T-cell (primary cell): ENCODE results near the gene RASSF10. TPM values are rescaled to one million over a fixed set of nuclear protein-coding genes. Genes with fewer than 3 reads are reported as not detected.
"Not testable (repeated sequence)": the region's sequence is repeated elsewhere in the genome, so short reads cannot be mapped to it uniquely, and the experiment has no call there.

Experiments
- ATAC-seq, 4 experiments: fragments of 200-7000 bp in 3 of 4; fragments of 150-1000 bp in 1 of 4; cut with Tn5 transposase; replicated peaks in 1 of 4; 1 replicate in 3 of 4; 2 replicates in 1 of 4; pipeline ENCODE4 v1.10.0; 2021; ENCODE audit warnings: moderate library complexity in 3 of 4, mild to moderate bottlenecking in 2 of 4, moderate number of reproducible peaks in 1 of 4
- CTCF ChIA-PET, 2 donors: fragments of 300-600 bp; sonication (Branson Sonifier 250); formaldehyde crosslinking; loops; one replicate each; lab custom pipeline; 2022; ENCODE audit warnings: antibody characterized with exemption in 2 of 2; lab: Charles Lee
- POLR2A ChIA-PET, 2 donors: fragments of 300-600 bp; sonication (Branson Sonifier 250); formaldehyde crosslinking; loops; one replicate each; lab custom pipeline; 2022; ENCODE audit warnings: antibody characterized with exemption in 2 of 2; lab: Charles Lee
- DNase-seq, 35 experiments: peaks; one replicate each; pipeline versions ENCODE4 v3.0.0 to v3.0.0-alpha.2; 2013 to 2023
- H3K27ac ChIP-seq: one replicate; pipeline ENCODE4 v1.5.1; 2013; ENCODE audit warnings: low read length
- H3K27me3 ChIP-seq, 2 experiments: replicated peaks in 1 of 2; 1 replicate in 1 of 2; 2 replicates in 1 of 2; pipeline versions ENCODE4 v1.6.1 to v1.7.0; 2013; ENCODE audit warnings: low read length in 1 of 2, mixed read lengths in 1 of 2; ENCODE audit not compliant: control insufficient read depth in 2 of 2, insufficient read depth in 2 of 2; ENCODE audit errors: extremely low read depth in 1 of 2
- H3K36me3 ChIP-seq, 2 donors: 1 replicate in 1 of 2; 2 replicates in 1 of 2; pipeline versions ENCODE4 v1.6.1 to v1.7.0; 2013; ENCODE audit warnings: low read length in 1 of 2; ENCODE audit not compliant: control insufficient read depth in 2 of 2, insufficient read depth in 1 of 2; ENCODE audit errors: extremely low read depth in 1 of 2
- H3K4me1 ChIP-seq, 2 experiments: 1 replicate in 1 of 2; 2 replicates in 1 of 2; pipeline versions ENCODE4 v1.6.1 to v1.7.0; 2013; ENCODE audit warnings: low read length in 2 of 2, mixed read lengths in 1 of 2; ENCODE audit not compliant: insufficient read depth in 2 of 2, control insufficient read depth in 1 of 2; ENCODE audit errors: extremely low read depth in 1 of 2
- H3K4me3 ChIP-seq, 2 donors: 1 replicate in 1 of 2; 2 replicates in 1 of 2; pipeline versions ENCODE4 v1.5.1 to v1.7.0; 2013; ENCODE audit warnings: mild to moderate bottlenecking in 2 of 2, low read length in 1 of 2, moderate library complexity in 1 of 2; ENCODE audit not compliant: control insufficient read depth in 1 of 2; ENCODE audit errors: extremely low read depth in 1 of 2
- H3K9me3 ChIP-seq: 2 replicates; pipeline ENCODE4 v1.7.0; 2013
- H3K27ac Mint-ChIP-seq, 2 donors: one replicate each; pipeline ENCODE4 v1.8.0; 2020 to 2021; ENCODE audit warnings: mild to moderate bottlenecking in 2 of 2, mixed read lengths in 2 of 2
- H3K27me3 Mint-ChIP-seq, 2 donors: one replicate each; pipeline ENCODE4 v1.8.0; 2021 to 2022; ENCODE audit warnings: mixed read lengths in 2 of 2
- H3K36me3 Mint-ChIP-seq: one replicate; pipeline ENCODE4 v1.8.0; 2021; ENCODE audit warnings: mixed read lengths
- H3K4me1 Mint-ChIP-seq, 3 donors: one replicate each; pipeline ENCODE4 v1.8.0; 2020 to 2022; ENCODE audit warnings: mixed read lengths in 3 of 3, mild to moderate bottlenecking in 1 of 3
- H3K4me3 Mint-ChIP-seq, 3 donors: one replicate each; pipeline ENCODE4 v1.8.0; 2020 to 2022; ENCODE audit warnings: mild to moderate bottlenecking in 3 of 3, mixed read lengths in 3 of 3, moderate library complexity in 3 of 3
- H3K9me3 Mint-ChIP-seq, 3 donors: one replicate each; pipeline ENCODE4 v1.8.0; 2020 to 2022; ENCODE audit warnings: mixed read lengths in 3 of 3
- WGBS: methylation state at CpG from one replicate; pipeline ENCODE4 v1.1.5; 2013; ENCODE audit warnings: missing lambda C conversion rate; ENCODE audit not compliant: insufficient coverage; 5-methylcytosine and 5-hydroxymethylcytosine counted together
- total RNA-seq, 35 experiments: library from RNA in 6 of 35; stranded (reverse) in 6 of 35; fragments of 120-200 nt in 1 of 35; gene quantifications; one replicate each; pipeline versions ENCODE4 v1.2.1 to v1.2.4 and lab custom pipeline; 2013 to 2026

The RASSF10 gene
- total RNA-seq, 5 donors from 2014 or later (not counting 1 experiment from before 2014, with no cell fraction given) = not detected

GRCh38 chr11:13043912-13044628 lies 35.0 kb downstream of the RASSF10 start:
- no peak overlapping the region for H3K27ac Mint-ChIP-seq
- Histone ChIP-seq H3K4me3 (no peak overlapping the region), H3K27ac (no peak overlapping the region), H3K36me3 (no peaks in the 10 kb centered on the region), H3K9me3 (no peaks in the 10 kb centered on the region), H3K27me3 (peaks cover 0 to 3% of the 10 kb centered on the region in 2 experiments), H3K4me1 (no peaks in the 10 kb centered on the region)
- DNase-seq (no peak), ATAC-seq (no peak)
- CTCF ChIA-PET = no interaction called here
- H3K27me3 Mint-ChIP-seq = peaks cover 10 to 14% of the 10 kb centered on the region in 2 donors
- no peak overlapping the region for H3K4me3 Mint-ChIP-seq
- H3K9me3 Mint-ChIP-seq = no peaks in the 10 kb centered on the region
- POLR2A ChIA-PET = no interaction called here
- WGBS = 100% methylated on average over 1 of the region's 4 CpGs
- H3K36me3 Mint-ChIP-seq = no peaks in the 10 kb centered on the region
- H3K4me1 Mint-ChIP-seq = no peaks in the 10 kb centered on the region

- H3K4me1 ChIP-seq, H3K27me3 ChIP-seq, H3K36me3 Mint-ChIP-seq, POLR2A ChIA-PET, H3K36me3 ChIP-seq, H3K27ac ChIP-seq, ATAC-seq, DNase-seq, H3K27ac Mint-ChIP-seq, H3K4me3 Mint-ChIP-seq, CTCF ChIA-PET, H3K4me1 Mint-ChIP-seq, H3K9me3 ChIP-seq, H3K9me3 Mint-ChIP-seq, H3K4me3 ChIP-seq: not testable (repeated sequence)
- 94% methylated on average over 2 of the region's 8 CpGs for WGBS
- H3K27me3 Mint-ChIP-seq = peaks cover 10 to 13% of the 10 kb centered on the region in 2 donors
These were observed 36.0 kb downstream of the RASSF10 start for GRCh38 chr11:13045089-13045488.

DNA sequence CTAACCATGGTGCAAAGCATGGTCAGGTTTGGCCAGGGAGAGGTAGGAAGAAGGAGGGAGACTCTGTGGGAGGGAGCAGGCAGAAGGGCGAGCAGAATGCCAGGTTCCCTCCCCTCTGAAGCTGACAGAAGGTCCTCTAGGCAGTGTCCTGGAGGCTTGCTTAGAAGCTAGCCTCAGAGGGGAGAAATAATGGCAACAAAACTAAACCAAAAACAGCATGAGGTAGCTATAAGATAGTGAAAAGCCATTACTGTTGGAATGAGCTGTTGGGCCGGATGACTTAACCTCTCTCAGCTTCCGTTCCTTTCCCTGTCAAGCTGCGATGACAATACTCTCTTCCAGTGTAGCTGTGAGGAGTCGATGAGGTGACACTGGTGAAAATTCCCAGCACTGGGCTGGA lies 36.6 kb downstream of the RASSF10 start:
- CTCF ChIA-PET = no interaction called here
- Mint-ChIP-seq H3K9me3 (no peaks in the 10 kb centered on the region), H3K4me3 (no peak overlapping the region), H3K27me3 (peaks cover 12 to 14% of the 10 kb centered on the region in 2 donors), H3K36me3 (no peaks in the 10 kb centered on the region), H3K4me1 (no peaks in the 10 kb centered on the region), H3K27ac (no peak overlapping the region)
- no peaks in the 10 kb centered on the region for H3K36me3 ChIP-seq
- WGBS = 33% methylated on average over 1 of the region's 5 CpGs
- H3K27ac ChIP-seq = no peak overlapping the region
- peaks cover 0 to 3% of the 10 kb centered on the region in 2 experiments for H3K27me3 ChIP-seq
- POLR2A ChIA-PET = no interaction called here
- no peaks in the 10 kb centered on the region for H3K9me3 ChIP-seq
- ATAC-seq (no peak), DNase-seq (no peak)
- H3K4me3 ChIP-seq = no peak overlapping the region
- no peaks in the 10 kb centered on the region for H3K4me1 ChIP-seq

- DNase-seq = no peak
- Histone ChIP-seq H3K9me3 (no peaks in the 10 kb centered on the region), H3K4me1 (no peaks in the 10 kb centered on the region), H3K27me3 (peaks cover 0 to 6% of the 10 kb centered on the region in 2 experiments), H3K27ac (no peak overlapping the region), H3K36me3 (no peaks in the 10 kb centered on the region), H3K4me3 (no peak overlapping the region)
- Mint-ChIP-seq H3K9me3 (no peaks in the 10 kb centered on the region), H3K27me3 (peaks cover 15 to 17% of the 10 kb centered on the region in 2 donors), H3K27ac (no peak overlapping the region), H3K36me3 (no peaks in the 10 kb centered on the region), H3K4me3 (no peak overlapping the region), H3K4me1 (no peaks in the 10 kb centered on the region)
- ChIA-PET CTCF (no interaction called here), POLR2A (no interaction called here)
- ATAC-seq = no peak
- WGBS = 78% methylated on average over 4 of the region's 10 CpGs
These were observed 37.8 kb downstream of the RASSF10 start for GRCh38 chr11:13046637-13047570.

DNA sequence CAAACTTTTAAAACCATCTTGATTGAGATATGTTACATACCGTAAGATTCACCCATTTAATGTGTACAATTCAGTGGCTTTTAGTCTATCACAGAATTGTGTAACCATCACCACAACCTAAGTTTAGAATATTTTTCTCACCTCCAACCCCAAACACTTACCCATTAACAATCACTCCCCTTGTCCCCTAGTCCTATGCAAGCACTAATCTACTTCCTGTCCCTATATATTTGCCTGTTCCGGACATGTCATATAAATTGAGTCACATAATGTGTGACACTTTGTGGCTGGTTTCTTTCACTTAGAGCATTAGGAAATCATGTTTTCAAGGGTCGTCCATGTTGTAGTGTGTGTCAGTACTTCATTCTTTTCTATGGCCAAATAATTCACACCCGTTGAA lies 38.8 kb downstream of the RASSF10 start:
- H3K4me3 ChIP-seq = no peak overlapping the region
- no peaks in the 10 kb centered on the region for H3K36me3 Mint-ChIP-seq
- DNase-seq (no peak), ATAC-seq (no peak)
- no peaks in the 10 kb centered on the region for H3K9me3 ChIP-seq
- CTCF ChIA-PET = no interaction called here
- H3K27me3 Mint-ChIP-seq = peaks cover 16 to 20% of the 10 kb centered on the region in 2 donors
- no CpG with 5 or more reads among the region's 4 CpGs for WGBS
- H3K9me3 Mint-ChIP-seq = no peaks in the 10 kb centered on the region
- no peaks in the 10 kb centered on the region for H3K4me1 Mint-ChIP-seq
- H3K4me3 Mint-ChIP-seq = no peak overlapping the region
- H3K27ac ChIP-seq = no peak overlapping the region
- H3K36me3 ChIP-seq = no peaks in the 10 kb centered on the region
- H3K27me3 ChIP-seq = peaks cover 0 to 7% of the 10 kb centered on the region in 2 experiments
- POLR2A ChIA-PET = no interaction called here
- H3K27ac Mint-ChIP-seq = no peak overlapping the region
- H3K4me1 ChIP-seq = no peaks in the 10 kb centered on the region

GRCh38 chr11:13051257-13051656 lies 42.1 kb downstream of the RASSF10 start:
- Histone ChIP-seq H3K27ac (no peak overlapping the region), H3K4me1 (peaks cover 0 to 7% of the 10 kb centered on the region in 2 experiments), H3K4me3 (no peak overlapping the region), H3K36me3 (no peaks in the 10 kb centered on the region), H3K9me3 (no peaks in the 10 kb centered on the region), H3K27me3 (peaks cover 0 to 12% of the 10 kb centered on the region in 2 experiments)
- H3K27ac Mint-ChIP-seq = no peak overlapping the region
- H3K36me3 Mint-ChIP-seq = no peaks in the 10 kb centered on the region
- no peak for ATAC-seq
- CTCF ChIA-PET = no interaction called here
- no peak overlapping the region for H3K4me3 Mint-ChIP-seq
- no peaks in the 10 kb centered on the region for H3K9me3 Mint-ChIP-seq
- DNase-seq = no peak
- POLR2A ChIA-PET = no interaction called here
- H3K27me3 Mint-ChIP-seq = peaks cover 21 to 25% of the 10 kb centered on the region in 2 donors
- no CpG with 5 or more reads among the region's 2 CpGs for WGBS
- H3K4me1 Mint-ChIP-seq = peaks cover 0 to 10% (median 6%) of the 10 kb centered on the region in 3 donors
